Measurements from ENCODE around the gene SOX4. TPM values are rescaled to one million over a fixed set of nuclear protein-coding genes. Genes with fewer than 3 reads are reported as not detected.
A peak's percentile ranks its signal among the peaks of the same experiment; 100 is the strongest.
"Not testable (repeated sequence)": the region's sequence is repeated elsewhere in the genome, so short reads cannot be mapped to it uniquely, and the experiment has no call there.

Gene SOX4
- 61.7 and 109 TPM in 2 replicates for total RNA-seq

- DNase-seq (ENCODE audit: low read depth in 2 of 2) = peak; percentile 99
Measured at GRCh38 chr6:21593412-21593926, at the start of gene SOX4. SOX4 (plus strand) TSS chr6:21593751; CDS start chr6:21594535, 784 bp downstream.

GRCh38 chr6:21552286-21552685 lies 41.3 kb upstream of the SOX4 start:
- not testable (repeated sequence) for DNase-seq (ENCODE audit: low read depth in 2 of 2)

- DNase-seq (ENCODE audit: low read depth in 2 of 2) = no peak
Measured at GRCh38 chr6:21554286-21554685, 39.3 kb upstream of the SOX4 start.

GRCh38 chr6:21555197-21555596 lies 38.4 kb upstream of the SOX4 start:
- no peak for DNase-seq (ENCODE audit: low read depth in 2 of 2)

GRCh38 chr6:21556511-21556910 lies 37.0 kb upstream of the SOX4 start:
- DNase-seq (ENCODE audit: low read depth in 2 of 2) = no peak

- DNase-seq (ENCODE audit: low read depth in 2 of 2) = peak in 1 of 2 donors; percentile 93
Measured at GRCh38 chr6:21556968-21557721, 36.4 kb upstream of the SOX4 start.

GRCh38 chr6:21559238-21559637 lies 34.3 kb upstream of the SOX4 start:
- no peak for DNase-seq (ENCODE audit: low read depth in 2 of 2)

- no peak for DNase-seq (ENCODE audit: low read depth in 2 of 2)
Measured at GRCh38 chr6:21560249-21560648, 33.3 kb upstream of the SOX4 start.

GRCh38 chr6:21565431-21565830 lies 28.1 kb upstream of the SOX4 start:
- DNase-seq (ENCODE audit: low read depth in 2 of 2) = no peak

GRCh38 chr6:21578523-21578922 lies 15.0 kb upstream of the SOX4 start:
- DNase-seq (ENCODE audit: low read depth in 2 of 2) = no peak

- no peak for DNase-seq (ENCODE audit: low read depth in 2 of 2)
Measured at GRCh38 chr6:21582651-21583050, 10.9 kb upstream of the SOX4 start.

GRCh38 chr6:21586300-21586699 lies 7.3 kb upstream of the SOX4 start:
- no peak for DNase-seq (ENCODE audit: low read depth in 2 of 2)

GRCh38 chr6:21586740-21587178 lies 6.8 kb upstream of the SOX4 start:
- DNase-seq (ENCODE audit: low read depth in 2 of 2) = peak in 1 of 2 donors; percentile 62

GRCh38 chr6:21587179-21587960 lies 6.2 kb upstream of the SOX4 start:
- peak; percentile 74 to 78 for DNase-seq (ENCODE audit: low read depth in 2 of 2)

GRCh38 chr6:21587961-21588480 lies 5.5 kb upstream of the SOX4 start:
- DNase-seq (ENCODE audit: low read depth in 2 of 2) = peak; percentile 66 to 71

- peak; percentile 57 to 94 for DNase-seq (ENCODE audit: low read depth in 2 of 2)
Measured at GRCh38 chr6:21588481-21589351, 4.8 kb upstream of the SOX4 start.

GRCh38 chr6:21589352-21590345 lies 3.9 kb upstream of the SOX4 start:
- peak; percentile 85 to 88 for DNase-seq (ENCODE audit: low read depth in 2 of 2)

- DNase-seq (ENCODE audit: low read depth in 2 of 2) = no peak
Measured at GRCh38 chr6:21590346-21590745, 3.2 kb upstream of the SOX4 start.

GRCh38 chr6:21591446-21591845 lies 2.1 kb upstream of the SOX4 start:
- DNase-seq (ENCODE audit: low read depth in 2 of 2) = no peak

- no peak for DNase-seq (ENCODE audit: low read depth in 2 of 2)
Measured at GRCh38 chr6:21592953-21593352, 598 bp upstream of the SOX4 start.

All from lung microvascular endothelial cell (primary cell).